Activated T-cell treated with anti-CD3 and anti-CD28 coated beads, Interleukin-2, amount 50 U/mL, for 24 hours (primary cell): ENCODE results near the gene RRAS.

Experiments used
- DNase-seq: peaks from one replicate; pipeline ENCODE4 v3.0.0-alpha.2; 2020
- H3K27ac Mint-ChIP-seq: 2 replicates; pipeline ENCODE4 v1.8.0; 2020; ENCODE audit warnings: mild to moderate bottlenecking, mixed read lengths
- H3K27me3 Mint-ChIP-seq: 2 replicates; pipeline ENCODE4 v1.8.0; 2020; ENCODE audit warnings: mixed read lengths
- H3K36me3 Mint-ChIP-seq: 2 replicates; pipeline ENCODE4 v1.8.0; 2020; ENCODE audit warnings: low read depth, mixed read lengths
- H3K4me1 Mint-ChIP-seq: 2 replicates; pipeline ENCODE4 v1.8.0; 2020; ENCODE audit warnings: low read depth, mixed read lengths
- H3K4me3 Mint-ChIP-seq: 2 replicates; pipeline ENCODE4 v1.8.0; 2020; ENCODE audit warnings: mild to moderate bottlenecking, moderate library complexity, mixed read lengths
- H3K9me3 Mint-ChIP-seq: 2 replicates; pipeline ENCODE4 v1.8.0; 2020; ENCODE audit warnings: mixed read lengths

RRAS gene

GRCh38 chr19:49665036-49665350, 25.1 kb upstream of the RRAS start:
- H3K4me1 Mint-ChIP-seq: peaks cover 43% of the 10 kb centered on the region
- no peaks in the 10 kb centered on the region for H3K27me3 Mint-ChIP-seq
- H3K4me3 Mint-ChIP-seq: peak overlapping the region; percentile 99
- no peaks in the 10 kb centered on the region for H3K9me3 Mint-ChIP-seq
- H3K27ac Mint-ChIP-seq: peak overlapping the region; percentile 99
- H3K36me3 Mint-ChIP-seq: peaks cover 76% of the 10 kb centered on the region
- DNase-seq: no peak

GRCh38 chr19:49664171-49665035, 24.5 kb upstream of the RRAS start:
- H3K4me1 Mint-ChIP-seq: peaks cover 42% of the 10 kb centered on the region
- H3K27me3 Mint-ChIP-seq: no peaks in the 10 kb centered on the region

GRCh38 chr19:49663224-49663623, 23.3 kb upstream of the RRAS start:
- Mint-ChIP-seq H3K27ac (peak overlapping the region; percentile 99), H3K4me3 (peak overlapping the region; percentile 99), H3K9me3 (no peaks in the 10 kb centered on the region), H3K36me3 (peaks cover 82% of the 10 kb centered on the region), H3K4me1 (peaks cover 46% of the 10 kb centered on the region), H3K27me3 (no peaks in the 10 kb centered on the region)
- no peak for DNase-seq

More at GRCh38 chr19:49664171-49665035, 24.5 kb upstream of the RRAS start:
- peak overlapping the region; percentile 99 for H3K4me3 Mint-ChIP-seq
- peak overlapping the region; percentile 99 for H3K27ac Mint-ChIP-seq
- H3K9me3 Mint-ChIP-seq: no peaks in the 10 kb centered on the region
- DNase-seq: peak; percentile 93
- peaks cover 76% of the 10 kb centered on the region for H3K36me3 Mint-ChIP-seq

GRCh38 chr19:49662011-49662410, 22.1 kb upstream of the RRAS start:
- Mint-ChIP-seq H3K9me3 (no peaks in the 10 kb centered on the region), H3K4me1 (peaks cover 42% of the 10 kb centered on the region)

GRCh38 chr19:49660338-49660961, 20.5 kb upstream of the RRAS start:
- Mint-ChIP-seq H3K27ac (peak overlapping the region; percentile 55), H3K4me1 (peaks cover 32% of the 10 kb centered on the region), H3K9me3 (no peaks in the 10 kb centered on the region), H3K4me3 (no peak overlapping the region), H3K27me3 (no peaks in the 10 kb centered on the region), H3K36me3 (peaks cover 94% of the 10 kb centered on the region)
- DNase-seq: no peak

More at GRCh38 chr19:49662011-49662410, 22.1 kb upstream of the RRAS start:
- DNase-seq: no peak
- Mint-ChIP-seq H3K27me3 (no peaks in the 10 kb centered on the region), H3K4me3 (no peak overlapping the region), H3K36me3 (peaks cover 85% of the 10 kb centered on the region), H3K27ac (peak overlapping the region; percentile 63)

GRCh38 chr19:49658566-49659442, 18.9 kb upstream of the RRAS start:
- peaks cover 25% of the 10 kb centered on the region for H3K4me1 Mint-ChIP-seq
- H3K4me3 Mint-ChIP-seq: no peak overlapping the region
- no peaks in the 10 kb centered on the region for H3K9me3 Mint-ChIP-seq
- no peaks in the 10 kb centered on the region for H3K27me3 Mint-ChIP-seq
- peak overlapping the region; percentile 59 for H3K27ac Mint-ChIP-seq
- DNase-seq: no peak
- peaks cover 94% of the 10 kb centered on the region for H3K36me3 Mint-ChIP-seq

- peaks cover 91% of the 10 kb centered on the region for H3K36me3 Mint-ChIP-seq
- H3K27ac Mint-ChIP-seq: no peak overlapping the region
- H3K27me3 Mint-ChIP-seq: no peaks in the 10 kb centered on the region
- no peaks in the 10 kb centered on the region for H3K9me3 Mint-ChIP-seq
- peaks cover 18% of the 10 kb centered on the region for H3K4me1 Mint-ChIP-seq
- H3K4me3 Mint-ChIP-seq: no peak overlapping the region
- no peak for DNase-seq
These were observed 18.2 kb upstream of the RRAS start for GRCh38 chr19:49658139-49658517.

- no peaks in the 10 kb centered on the region for H3K27me3 Mint-ChIP-seq
- H3K27ac Mint-ChIP-seq: peak overlapping the region; percentile 30
These were observed 17.7 kb upstream of the RRAS start for GRCh38 chr19:49657493-49658138.

GRCh38 chr19:49656456-49657109, 16.6 kb upstream of the RRAS start:
- H3K27ac Mint-ChIP-seq: peak overlapping the region; percentile 36

More at GRCh38 chr19:49657493-49658138, 17.7 kb upstream of the RRAS start:
- Mint-ChIP-seq H3K36me3 (peaks cover 90% of the 10 kb centered on the region), H3K4me1 (peaks cover 13% of the 10 kb centered on the region), H3K4me3 (no peak overlapping the region), H3K9me3 (no peaks in the 10 kb centered on the region)
- no peak for DNase-seq

GRCh38 chr19:49655570-49656455, 15.9 kb upstream of the RRAS start:
- Mint-ChIP-seq H3K4me1 (peaks cover 8% of the 10 kb centered on the region), H3K4me3 (no peak overlapping the region), H3K27ac (peak overlapping the region; percentile 36), H3K36me3 (peaks cover 79% of the 10 kb centered on the region), H3K27me3 (no peaks in the 10 kb centered on the region), H3K9me3 (no peaks in the 10 kb centered on the region)
- DNase-seq: no peak

More at GRCh38 chr19:49656456-49657109, 16.6 kb upstream of the RRAS start:
- Mint-ChIP-seq H3K9me3 (no peaks in the 10 kb centered on the region), H3K27me3 (no peaks in the 10 kb centered on the region), H3K4me3 (no peak overlapping the region), H3K36me3 (peaks cover 84% of the 10 kb centered on the region), H3K4me1 (peaks cover 8% of the 10 kb centered on the region)
- no peak for DNase-seq

GRCh38 chr19:49654581-49654980, 14.6 kb upstream of the RRAS start:
- Mint-ChIP-seq H3K4me3 (no peak overlapping the region), H3K27me3 (no peaks in the 10 kb centered on the region), H3K4me1 (peaks cover 6% of the 10 kb centered on the region), H3K9me3 (no peaks in the 10 kb centered on the region), H3K36me3 (peaks cover 79% of the 10 kb centered on the region), H3K27ac (no peak overlapping the region)
- DNase-seq: no peak

GRCh38 chr19:49653466-49653806, 13.5 kb upstream of the RRAS start:
- peaks cover 79% of the 10 kb centered on the region for H3K36me3 Mint-ChIP-seq
- peak overlapping the region; percentile 59 for H3K27ac Mint-ChIP-seq
- H3K9me3 Mint-ChIP-seq: no peaks in the 10 kb centered on the region
- H3K27me3 Mint-ChIP-seq: no peaks in the 10 kb centered on the region
- H3K4me1 Mint-ChIP-seq: peaks cover 2% of the 10 kb centered on the region
- no peak overlapping the region for H3K4me3 Mint-ChIP-seq
- DNase-seq: no peak
